HG02884 (cell line): ENCODE data around the gene OSBPL1A.

Source experiments
- ATAC-seq: cut with Tn5 transposase; IDR thresholded peaks from one replicate; pipeline ENCODE4 v1.9.1; 2021; ENCODE audit warnings: mild to moderate bottlenecking, moderate library complexity; ENCODE audit not compliant: unreplicated experiment

Gene OSBPL1A

GRCh38 chr18:24397694-24398368 lies at the start of gene OSBPL1A:
TSS of gene OSBPL1A (minus strand) at chr18:24397824. CDS start at chr18:24377533, 20,291 bp downstream.
- no peak for ATAC-seq

GRCh38 chr18:24446953-24447538 lies 49.4 kb upstream of the OSBPL1A start:
- ATAC-seq = no peak

- no peak for ATAC-seq
These were observed 48.8 kb upstream of the OSBPL1A start for GRCh38 chr18:24446453-24446852.

GRCh38 chr18:24443870-24444269 lies 46.2 kb upstream of the OSBPL1A start:
- peak; percentile 69 for ATAC-seq

GRCh38 chr18:24436939-24437338 lies 39.3 kb upstream of the OSBPL1A start:
- ATAC-seq = no peak

- ATAC-seq = no peak
These were observed 35.0 kb upstream of the OSBPL1A start for GRCh38 chr18:24432618-24433017.

- no peak for ATAC-seq
These were observed 31.6 kb upstream of the OSBPL1A start for GRCh38 chr18:24429188-24429587.

- no peak for ATAC-seq
These were observed 31.1 kb upstream of the OSBPL1A start for GRCh38 chr18:24428709-24429108.

- no peak for ATAC-seq
These were observed 29.9 kb upstream of the OSBPL1A start for GRCh38 chr18:24427484-24427883.

GRCh38 chr18:24426398-24427294 lies 29.0 kb upstream of the OSBPL1A start, which contains the start of gene IMPACT:
TSS of gene IMPACT (plus strand) at chr18:24426670. CDS start at chr18:24426757, 87 bp downstream.
- ATAC-seq = peak; percentile 86

GRCh38 chr18:24426073-24426397 lies 28.4 kb upstream of the OSBPL1A start:
- ATAC-seq = no peak

GRCh38 chr18:24421831-24422230 lies 24.2 kb upstream of the OSBPL1A start:
- no peak for ATAC-seq

- ATAC-seq = no peak
These were observed 22.9 kb upstream of the OSBPL1A start for GRCh38 chr18:24420551-24420950.

- no peak for ATAC-seq
These were observed 19.9 kb upstream of the OSBPL1A start for GRCh38 chr18:24417480-24417879.

- peak; percentile 74 for ATAC-seq
These were observed 16.9 kb upstream of the OSBPL1A start for GRCh38 chr18:24414349-24415003.

GRCh38 chr18:24413148-24413547 lies 15.5 kb upstream of the OSBPL1A start:
- ATAC-seq = no peak

- no peak for ATAC-seq
These were observed 10.9 kb upstream of the OSBPL1A start for GRCh38 chr18:24408496-24408895.

- ATAC-seq = no peak
These were observed 7.0 kb upstream of the OSBPL1A start for GRCh38 chr18:24404591-24404990.

- ATAC-seq = no peak
These were observed 5.5 kb upstream of the OSBPL1A start for GRCh38 chr18:24403076-24403475.

GRCh38 chr18:24402209-24402785 lies 4.7 kb upstream of the OSBPL1A start:
- no peak for ATAC-seq

- ATAC-seq = no peak
These were observed 3.0 kb upstream of the OSBPL1A start for GRCh38 chr18:24400587-24400986.
